Activated CD4-positive, alpha-beta T cell treated with anti-CD3 and anti-CD28 coated beads, Interleukin-2, amount 50 U/mL, for 48 hours (primary cell): ENCODE measurements around the gene REV1.
"Not testable (repeated sequence)": the region's sequence is repeated elsewhere in the genome, so short reads cannot be mapped to it uniquely, and the experiment has no call there.

ENCODE experiments used
- DNase-seq, 2 experiments: peaks; one replicate each; pipeline ENCODE4 v3.0.0-alpha.2; 2020

The REV1 gene

DNA sequence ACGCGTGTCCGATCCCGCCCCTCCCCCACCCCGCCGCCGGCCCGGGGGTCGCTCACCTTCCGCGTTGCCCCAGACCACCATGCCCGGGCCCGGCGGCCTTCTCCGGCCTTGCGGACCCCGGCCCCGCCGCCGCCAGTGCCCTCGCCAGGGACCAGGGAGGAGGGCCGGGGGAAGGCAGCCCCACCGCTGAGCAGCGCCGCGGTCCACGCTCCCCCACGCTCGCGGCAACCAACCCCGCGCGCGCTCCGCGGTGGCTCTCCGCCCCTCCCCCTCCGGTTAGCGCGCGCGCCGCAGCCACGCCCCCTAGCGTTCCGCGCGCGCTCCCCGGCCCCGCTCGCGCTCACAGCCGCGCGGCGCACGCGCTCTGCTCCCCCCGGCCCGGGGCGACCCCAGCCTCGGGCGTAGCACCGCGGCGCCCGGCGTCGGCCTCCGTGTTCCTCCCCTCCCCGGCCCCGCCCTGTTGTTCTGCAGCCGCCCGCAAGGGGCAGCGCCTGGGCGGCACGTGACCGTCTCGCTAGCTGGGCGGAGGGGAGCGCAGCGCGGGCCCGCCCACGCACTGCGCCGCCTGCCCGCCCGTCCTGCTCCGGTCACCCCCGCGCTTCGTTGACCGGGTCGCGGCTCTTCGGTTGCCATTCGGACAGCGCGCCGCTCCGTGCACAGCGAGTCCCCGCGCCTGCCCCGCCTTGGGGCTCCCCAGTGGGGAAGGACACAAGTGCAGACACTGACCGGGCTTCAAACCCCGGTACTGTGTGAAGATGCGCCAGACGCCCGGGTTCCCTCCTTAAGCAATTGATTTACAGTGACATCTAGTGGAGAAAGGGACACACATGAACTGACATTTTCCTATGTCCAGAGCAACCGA lies at the start of gene REV1:
Gene REV1 (minus strand): TSS at position 257 of the 862 bp plus-strand sequence. CDS start 25,042 bp downstream, outside the sequence.
- DNase-seq = peak; percentile 92 to 93

GRCh38 chr2:99537910-99538485 lies 48.2 kb upstream of the REV1 start:
- DNase-seq = no peak

DNA sequence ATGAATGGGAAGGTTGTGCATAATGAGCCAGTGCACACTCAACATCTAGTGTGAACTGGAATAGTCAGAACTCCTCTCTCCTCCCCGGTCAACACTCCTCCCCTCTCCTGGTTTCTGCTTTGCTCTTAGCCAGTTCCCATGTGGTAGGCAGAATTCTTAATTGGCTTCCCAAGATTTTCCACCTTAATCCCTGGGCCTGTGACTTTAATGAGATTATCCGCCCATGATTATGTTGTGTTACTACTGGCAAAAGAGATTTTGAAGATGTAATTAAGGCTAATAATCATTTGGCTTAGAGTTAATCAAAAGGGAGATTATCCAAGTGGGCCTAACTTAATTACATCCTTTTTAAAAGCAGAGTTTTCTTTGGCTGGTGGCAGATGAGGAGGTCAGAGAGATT lies 34.2 kb upstream of the REV1 start:
- DNase-seq = no peak

DNA sequence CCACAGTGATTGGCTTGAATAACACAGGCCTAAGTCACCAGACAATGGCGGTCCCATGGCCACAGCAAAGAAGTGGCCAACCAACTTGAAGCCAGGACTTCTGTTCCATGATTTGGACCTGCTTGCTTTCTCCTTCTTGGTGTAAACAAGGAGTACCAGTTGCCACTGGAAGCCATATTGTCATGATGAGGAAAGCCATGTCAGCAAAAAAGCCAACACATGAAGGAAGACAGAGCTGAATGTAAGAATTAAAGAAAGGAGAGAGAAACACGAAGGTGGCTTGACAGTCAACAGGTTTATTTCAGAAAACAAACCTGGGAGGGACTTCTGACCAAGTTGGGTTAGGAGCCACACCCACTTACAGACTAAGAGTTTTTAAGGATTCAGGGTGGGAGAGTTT lies 32.3 kb upstream of the REV1 start:
- no peak for DNase-seq

- no peak for DNase-seq
Measured at GRCh38 chr2:99520813-99521212, 31.0 kb upstream of the REV1 start.

- no peak for DNase-seq
Measured at GRCh38 chr2:99520195-99520594, 30.4 kb upstream of the REV1 start.

DNA sequence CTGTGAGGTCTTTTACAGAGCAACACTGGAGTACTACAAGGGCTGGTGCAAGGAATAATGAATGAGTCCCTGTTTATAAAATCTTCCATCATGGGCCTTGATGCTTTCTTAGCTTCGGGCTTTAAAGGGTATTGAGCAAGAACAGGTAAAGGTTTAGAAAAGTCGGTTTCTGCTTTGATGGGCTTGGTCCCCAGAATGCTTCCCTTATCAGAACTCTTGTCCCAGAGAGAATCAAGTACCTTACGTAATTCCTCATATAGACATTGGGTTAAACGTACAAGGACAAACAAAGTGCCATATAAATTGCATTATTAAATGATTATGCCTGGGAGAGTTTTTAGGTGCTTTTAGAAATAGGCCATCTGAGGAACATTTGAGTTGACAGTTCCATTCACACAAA lies 24.5 kb upstream of the REV1 start:
- DNase-seq = no peak

- no peak for DNase-seq
Measured at GRCh38 chr2:99512181-99512591, 22.4 kb upstream of the REV1 start.

DNA sequence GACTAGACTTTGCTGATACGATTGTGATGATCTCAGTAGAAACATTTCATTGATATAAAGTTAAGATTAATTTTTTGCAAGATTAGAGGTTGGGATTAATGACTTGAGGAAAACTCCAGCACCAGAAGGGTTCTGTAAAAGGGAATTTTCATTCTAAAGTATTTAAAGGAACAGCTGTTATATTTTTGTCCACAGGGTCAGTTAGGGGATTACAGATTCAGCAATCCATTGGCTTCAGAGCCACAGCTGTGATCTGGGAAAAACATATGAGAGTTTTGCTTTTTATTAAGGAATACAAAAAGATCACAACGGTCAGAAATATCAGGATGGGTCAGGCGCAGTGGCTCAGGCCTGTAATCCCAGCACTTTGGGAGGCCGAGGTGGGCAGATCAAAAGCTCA lies 19.6 kb upstream of the REV1 start:
- no peak for DNase-seq

DNA sequence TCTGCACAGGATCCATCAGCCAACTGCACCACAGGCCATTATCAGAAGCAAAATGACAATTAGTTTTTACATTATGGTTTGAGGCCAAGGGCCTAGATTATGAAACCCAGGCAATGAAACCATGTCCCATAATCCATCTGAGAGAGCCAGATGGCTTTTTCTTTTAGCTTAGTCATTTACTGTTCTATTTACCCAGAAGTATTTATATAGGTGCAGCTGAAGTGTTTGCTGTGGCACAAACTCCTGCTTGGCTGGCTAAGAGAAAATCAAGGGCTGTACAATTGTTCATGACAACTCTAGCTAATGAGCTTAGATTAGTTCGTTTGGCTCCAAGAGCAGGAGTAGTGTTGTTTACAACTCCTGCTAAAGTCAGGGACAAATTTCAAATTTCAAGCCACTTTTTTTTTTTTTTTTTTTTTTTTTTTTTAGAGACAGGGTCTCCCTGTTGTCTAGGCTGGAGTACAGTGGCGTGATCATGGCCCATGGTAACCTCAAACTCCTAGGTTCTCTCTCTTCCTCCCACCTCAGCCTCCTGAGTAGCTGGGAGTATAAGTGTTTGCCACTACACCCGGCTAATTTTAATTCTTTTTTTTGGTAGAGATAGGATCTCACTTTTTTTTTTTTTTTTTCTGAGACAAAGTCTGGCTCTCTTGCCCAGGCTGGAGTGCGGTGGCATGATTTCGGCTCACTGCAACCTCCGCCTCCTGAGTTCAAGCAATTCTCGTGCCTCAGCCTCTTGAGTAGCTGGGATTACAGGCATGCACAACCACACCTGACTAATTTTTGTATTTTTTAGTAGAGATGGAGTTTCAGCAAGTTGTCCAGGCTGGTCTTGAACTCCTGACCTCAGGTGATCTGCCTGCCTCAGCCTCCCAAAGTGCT lies 18.4 kb upstream of the REV1 start:
- DNase-seq = no peak

DNA sequence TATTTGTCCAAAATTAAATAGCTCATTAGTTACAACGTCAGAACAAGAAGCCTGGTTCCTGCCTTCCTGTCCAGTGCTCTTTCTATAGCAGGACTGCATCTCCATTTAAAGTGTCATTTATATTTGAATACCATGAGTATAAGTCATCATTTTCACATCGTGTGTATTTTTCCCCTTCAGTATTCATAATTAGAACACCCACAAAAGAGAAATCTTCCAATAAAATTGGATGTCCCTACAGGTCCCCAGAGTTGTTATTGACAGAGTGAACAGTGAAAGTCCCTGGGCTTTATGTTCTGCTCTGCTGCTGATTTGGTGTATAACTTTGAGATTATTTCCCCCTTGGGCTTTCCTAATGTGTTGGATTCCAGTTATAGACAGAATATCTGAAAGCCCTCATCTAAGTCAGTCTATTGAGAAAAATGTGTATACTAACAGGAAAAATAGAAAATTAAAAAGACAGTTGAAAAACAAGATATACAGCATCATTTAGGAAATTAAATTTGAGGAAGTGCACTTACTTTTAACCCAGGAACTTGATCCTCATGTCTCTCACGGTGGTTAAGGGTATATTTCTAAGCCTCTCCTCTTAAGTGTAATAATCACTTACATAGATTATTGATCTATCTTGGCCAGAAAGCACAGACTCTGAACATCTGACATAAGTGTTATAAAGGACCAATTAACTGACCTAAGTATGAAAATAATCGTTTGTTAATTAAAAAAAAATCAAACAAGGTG lies 15.2 kb upstream of the REV1 start:
- DNase-seq = no peak

- not testable (repeated sequence) for DNase-seq
Measured at GRCh38 chr2:99503662-99504416, 14.0 kb upstream of the REV1 start.

- DNase-seq = no peak
Measured at GRCh38 chr2:99496021-99496420, 6.2 kb upstream of the REV1 start.

- no peak for DNase-seq
Measured at GRCh38 chr2:99495115-99495860, 5.5 kb upstream of the REV1 start.

DNA sequence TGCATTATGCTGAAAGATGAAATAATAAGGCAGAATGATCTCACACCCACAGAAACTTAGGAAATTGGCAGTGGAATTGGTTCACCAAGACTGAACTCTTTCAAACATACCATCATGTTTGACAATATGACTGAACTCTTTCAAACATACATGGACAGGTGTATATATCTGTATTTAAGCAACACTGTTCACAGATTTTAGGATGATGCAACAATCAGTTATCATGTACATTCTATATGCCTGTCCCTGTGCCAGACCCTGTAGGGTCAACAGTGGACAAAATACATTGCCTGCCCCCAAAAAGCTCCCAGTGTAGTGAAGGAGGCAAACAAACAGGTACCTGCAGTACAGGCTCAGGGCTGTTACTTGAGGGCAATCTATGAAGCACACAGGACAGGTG lies 2.9 kb upstream of the REV1 start:
- DNase-seq = no peak

DNA sequence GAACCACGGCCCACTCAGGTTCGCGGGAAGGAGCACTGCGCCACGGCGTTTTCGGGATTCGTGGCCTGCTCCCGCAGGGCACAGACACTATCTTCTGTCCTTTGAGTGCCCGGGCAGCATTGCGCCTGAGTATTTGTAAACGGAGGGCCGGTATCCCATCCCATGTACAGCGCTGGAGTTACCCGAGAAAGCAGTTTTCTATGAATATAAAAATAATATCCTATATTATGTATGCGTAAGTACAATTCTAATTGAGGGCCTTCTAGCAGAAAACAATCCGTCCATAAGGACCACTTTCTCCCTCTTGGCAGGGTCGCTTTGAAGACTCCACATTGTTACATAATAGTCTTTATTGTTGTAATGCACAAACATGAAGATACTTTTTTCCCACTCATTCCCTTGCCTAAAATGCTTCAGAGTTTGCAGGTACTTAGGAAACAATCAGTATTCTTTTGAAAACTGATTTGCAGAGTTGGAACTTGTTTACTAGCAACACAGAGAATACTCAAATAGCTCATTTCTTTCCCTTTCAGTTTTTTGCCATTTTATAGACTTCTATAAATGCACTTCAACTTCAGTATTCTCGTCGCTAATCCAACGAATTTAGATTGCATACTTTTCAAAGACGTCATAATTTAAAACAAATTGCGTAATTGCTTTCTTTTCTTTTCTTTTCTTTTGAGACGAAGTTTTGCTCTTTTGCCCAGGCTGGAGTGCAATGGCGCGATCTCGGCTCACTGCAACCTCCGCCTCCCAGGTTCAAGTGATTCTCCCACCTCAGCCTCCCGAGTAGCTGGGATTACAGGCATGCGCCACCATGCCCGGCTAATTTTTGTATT lies 1.0 kb upstream of the REV1 start:
- no peak for DNase-seq

- DNase-seq = peak; percentile 41 to 55
Measured at GRCh38 chr2:99489063-99489760, 605 bp downstream of the REV1 start.

GRCh38 chr2:99488539-99489062 lies 1.2 kb downstream of the REV1 start:
- no peak for DNase-seq

GRCh38 chr2:99487906-99488305 lies 1.9 kb downstream of the REV1 start:
- DNase-seq = no peak
